HG02623 (cell line): ENCODE data around the gene ZW10.
"Not testable (repeated sequence)": the region's sequence is repeated elsewhere in the genome, so short reads cannot be mapped to it uniquely, and the experiment has no call there.

ENCODE experiments used
- ATAC-seq: cut with Tn5 transposase; IDR thresholded peaks from one replicate; pipeline ENCODE4 v1.9.1; 2021; ENCODE audit warnings: moderate library complexity; ENCODE audit not compliant: unreplicated experiment

ZW10 gene

DNA sequence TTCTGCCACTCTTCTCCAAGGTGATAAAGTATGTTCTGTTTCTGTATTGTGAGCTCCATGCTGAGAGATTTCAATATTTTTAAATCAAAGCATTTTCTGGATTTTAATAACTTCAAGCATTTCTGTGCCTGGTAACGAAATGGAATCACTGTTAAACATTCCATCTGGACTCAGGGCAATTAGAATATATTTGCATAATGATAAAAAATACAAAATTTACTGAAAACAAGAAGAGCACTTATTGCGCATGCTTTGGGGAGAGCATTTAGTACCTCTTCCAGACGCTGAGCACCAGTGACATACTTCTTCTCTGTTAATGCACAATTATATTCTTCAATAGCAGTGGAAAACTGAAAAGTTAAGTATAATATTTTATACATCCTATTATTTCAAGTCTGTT, 13.3 kb downstream of the ZW10 start:
- no peak for ATAC-seq

GRCh38 chr11:113752932-113753331, 20.6 kb downstream of the ZW10 start:
- ATAC-seq, result no peak

GRCh38 chr11:113736323-113736722, 37.2 kb downstream of the ZW10 start:
- no peak for ATAC-seq

GRCh38 chr11:113732092-113732491, 41.4 kb downstream of the ZW10 start:
- ATAC-seq, result no peak

- ATAC-seq, result no peak
Measured at GRCh38 chr11:113730887-113731726, 42.4 kb downstream of the ZW10 start.

DNA sequence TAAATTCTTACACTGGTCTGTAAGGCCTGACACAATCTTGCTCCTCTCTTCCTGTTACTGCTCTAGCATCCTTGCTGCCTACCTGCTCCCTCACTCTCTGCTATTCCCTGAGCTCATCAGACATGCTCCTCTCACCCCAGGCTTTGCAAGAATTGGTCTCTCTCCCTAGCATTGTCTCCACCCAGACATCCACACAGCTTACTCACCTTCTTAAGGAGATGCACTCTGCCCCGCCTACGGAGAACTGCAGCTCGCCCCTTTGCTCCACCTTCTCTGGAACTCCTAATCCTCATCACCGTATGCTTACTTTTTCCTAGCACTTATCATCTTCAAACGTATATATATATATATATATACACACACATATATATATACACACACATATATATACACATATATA, 44.0 kb downstream of the ZW10 start:
- no peak for ATAC-seq

- ATAC-seq, result no peak
Measured at GRCh38 chr11:113728814-113729213, 44.7 kb downstream of the ZW10 start.

DNA sequence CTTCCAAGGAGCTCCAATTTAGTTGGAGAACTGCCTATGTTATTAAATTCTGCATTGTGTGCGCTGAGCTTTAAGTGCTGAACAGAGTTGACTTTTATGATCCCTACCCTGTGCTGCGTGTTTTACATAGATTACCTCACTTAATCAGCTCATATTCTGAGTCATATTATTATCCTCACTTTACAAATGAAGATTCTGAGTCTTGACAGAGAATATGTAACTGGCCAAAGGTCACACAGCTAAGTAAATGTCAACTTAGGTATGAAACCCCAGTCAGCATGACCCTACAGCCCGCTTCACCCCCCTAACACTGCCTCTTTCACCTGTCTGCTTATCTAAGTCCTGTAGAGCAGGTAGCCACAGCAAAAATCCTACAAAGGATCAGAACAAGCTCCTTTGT, 47.6 kb downstream of the ZW10 start:
- no peak for ATAC-seq

DNA sequence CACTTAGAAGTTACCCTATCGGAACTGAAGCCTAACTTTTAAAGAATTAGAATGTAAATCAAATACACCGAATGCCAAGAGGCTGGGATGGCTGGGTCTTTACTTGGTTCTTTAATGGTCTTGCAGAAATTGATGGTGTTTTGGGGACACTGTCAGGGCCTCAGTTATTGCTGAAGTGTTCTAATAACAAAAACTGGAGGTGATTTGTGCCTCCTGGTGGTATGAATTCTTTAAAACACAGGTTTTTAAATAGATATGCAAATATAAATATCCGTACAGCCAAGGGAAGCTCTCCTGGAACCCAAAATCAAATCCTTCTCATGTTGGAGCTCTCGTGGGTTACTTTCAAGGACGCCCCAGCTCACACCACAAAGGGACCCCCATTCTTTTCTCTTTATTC, 48.1 kb downstream of the ZW10 start:
- ATAC-seq, result no peak

GRCh38 chr11:113724778-113725177, 48.7 kb downstream of the ZW10 start:
- no peak for ATAC-seq

DNA sequence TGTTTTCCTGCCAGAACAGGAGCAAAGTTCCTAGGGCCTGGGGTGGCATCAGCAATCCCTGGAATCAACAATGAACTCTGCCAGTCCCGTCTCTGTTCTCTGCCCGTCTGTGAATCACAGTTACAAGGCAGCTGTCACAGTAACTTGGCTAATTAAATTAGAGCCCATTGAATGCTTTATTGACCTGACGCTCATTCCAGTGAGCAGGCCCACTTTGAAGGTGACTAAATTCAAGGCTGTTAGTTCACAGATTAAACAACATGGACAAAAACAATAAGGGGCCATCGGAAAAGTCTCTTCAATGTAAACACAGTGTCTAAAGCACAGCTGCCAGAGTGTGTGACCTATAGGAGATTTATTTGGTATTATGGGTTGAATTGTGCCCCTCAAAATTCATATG, 49.7 kb downstream of the ZW10 start:
- ATAC-seq, result no peak

- no peak for ATAC-seq
Measured at GRCh38 chr11:113722934-113723333, 50.6 kb downstream of the ZW10 start.

DNA sequence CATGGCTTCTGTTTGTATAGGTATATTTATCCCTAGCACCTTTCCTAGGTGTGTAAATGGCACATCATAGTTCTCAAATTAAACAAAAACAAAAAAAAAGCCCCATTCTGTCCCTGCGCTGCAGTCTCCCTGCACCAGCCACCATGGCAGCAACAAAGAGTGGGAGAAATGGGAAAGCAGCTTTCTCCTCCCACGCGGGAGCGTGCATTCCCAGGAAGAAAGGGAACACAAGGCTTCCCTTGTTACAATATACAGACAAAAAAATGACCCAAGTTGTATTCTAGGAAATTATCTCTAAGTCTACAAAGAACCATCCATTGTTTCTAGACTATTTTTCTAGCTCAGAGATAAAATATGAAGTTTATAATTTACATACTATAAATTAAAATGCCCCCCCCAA, 51.3 kb downstream of the ZW10 start:
- no peak for ATAC-seq

DNA sequence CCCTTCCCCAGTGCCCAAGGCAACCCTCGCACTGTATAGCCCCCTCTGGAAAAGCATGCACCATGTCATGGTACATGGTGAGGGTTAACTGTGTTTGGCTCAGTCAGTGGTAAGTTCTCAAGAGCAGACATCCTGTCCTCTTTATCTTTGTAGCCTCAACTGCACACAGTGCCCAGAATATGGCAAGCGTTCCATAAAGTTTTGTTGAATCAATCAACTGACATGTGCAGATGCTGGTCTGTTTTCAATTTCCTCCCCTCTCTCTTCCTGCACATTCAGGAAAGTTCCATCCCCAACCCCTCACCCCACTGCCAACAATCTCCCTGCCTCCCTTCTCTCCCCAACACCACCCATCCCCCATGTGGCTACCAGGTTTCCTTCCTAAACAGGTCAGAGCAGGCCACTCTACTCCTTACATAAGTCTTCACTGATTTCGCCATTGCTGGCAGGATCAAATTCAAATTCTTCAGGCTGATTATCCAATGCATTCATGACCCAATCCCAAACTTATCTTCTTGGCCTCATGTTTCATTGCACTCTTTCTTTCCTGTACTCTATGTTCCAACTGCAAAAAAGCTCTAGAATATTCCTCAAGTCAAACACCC, 51.9 kb downstream of the ZW10 start:
- ATAC-seq, result no peak

DNA sequence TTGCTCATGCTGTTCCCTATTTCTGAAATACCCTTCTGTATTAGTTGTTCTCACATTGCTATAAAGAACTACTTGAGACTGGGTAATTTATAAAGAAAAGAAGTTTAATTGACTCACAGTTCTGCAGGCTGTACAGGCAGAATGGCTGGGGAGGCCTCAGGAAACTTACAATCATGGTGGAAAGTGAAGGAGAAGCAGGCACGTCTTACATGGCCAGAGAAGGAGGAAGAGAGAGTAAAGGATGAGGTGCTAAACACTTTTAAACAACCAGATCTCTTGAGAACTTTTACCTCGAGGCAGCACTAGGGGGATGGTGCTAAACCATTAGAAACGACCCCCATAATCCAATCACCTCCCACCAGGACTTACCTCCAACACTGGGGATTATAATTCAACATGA, 53.0 kb downstream of the ZW10 start:
- not testable (repeated sequence) for ATAC-seq

DNA sequence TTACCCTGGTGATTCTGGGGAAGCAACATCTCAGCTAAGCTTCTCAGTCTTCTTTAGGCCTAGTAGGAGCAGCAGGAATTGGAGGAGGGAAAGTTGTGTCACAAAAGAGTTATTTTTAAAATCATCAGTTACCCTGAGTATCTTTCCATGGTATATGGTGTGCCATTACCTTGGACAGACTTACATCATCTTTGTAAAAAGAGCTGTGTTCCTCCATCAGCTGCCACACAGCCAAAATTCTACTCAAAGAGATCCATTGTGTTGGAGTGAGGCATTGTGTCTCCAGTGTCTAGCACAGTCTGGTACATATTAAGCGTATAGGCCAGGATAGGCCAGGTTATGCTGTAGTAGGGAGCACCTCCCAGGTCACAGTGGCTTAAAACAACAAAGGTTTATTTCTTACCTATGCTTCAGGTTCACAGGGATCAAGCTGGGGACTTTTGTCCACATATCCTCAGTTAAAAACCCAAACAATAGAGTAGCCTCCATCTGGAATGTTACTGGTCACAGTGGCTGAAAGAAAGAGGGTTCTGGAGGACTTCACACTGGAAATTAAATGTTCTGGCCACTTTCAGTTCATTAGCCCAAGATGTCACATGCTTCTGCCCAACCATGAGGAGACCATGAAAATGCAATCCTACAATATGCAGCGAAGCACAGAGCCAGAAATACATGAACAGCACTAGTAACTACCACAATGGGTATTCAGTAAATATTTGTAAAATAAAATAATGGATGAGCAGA, 57.4 kb downstream of the ZW10 start:
- ATAC-seq, result no peak

DNA sequence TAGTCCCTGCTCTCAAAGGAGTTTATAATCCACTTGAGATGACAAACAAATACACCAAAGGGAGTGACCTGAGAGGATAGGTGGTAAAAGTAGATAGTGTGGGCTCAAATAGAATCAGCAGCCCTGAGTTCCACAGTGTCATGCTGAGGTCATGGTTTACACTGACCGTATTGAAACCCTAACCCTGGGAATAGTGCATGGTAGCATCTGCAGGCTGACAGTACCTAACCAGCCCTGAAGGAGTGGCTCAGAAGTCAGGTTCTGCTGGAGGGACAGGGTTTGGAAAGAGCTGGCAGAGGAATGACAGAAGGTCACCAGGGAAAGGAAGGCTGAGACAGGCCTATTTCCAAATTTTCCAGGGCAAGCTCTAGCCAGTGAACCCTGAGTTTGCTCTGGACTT, 58.2 kb downstream of the ZW10 start:
- ATAC-seq, result no peak

DNA sequence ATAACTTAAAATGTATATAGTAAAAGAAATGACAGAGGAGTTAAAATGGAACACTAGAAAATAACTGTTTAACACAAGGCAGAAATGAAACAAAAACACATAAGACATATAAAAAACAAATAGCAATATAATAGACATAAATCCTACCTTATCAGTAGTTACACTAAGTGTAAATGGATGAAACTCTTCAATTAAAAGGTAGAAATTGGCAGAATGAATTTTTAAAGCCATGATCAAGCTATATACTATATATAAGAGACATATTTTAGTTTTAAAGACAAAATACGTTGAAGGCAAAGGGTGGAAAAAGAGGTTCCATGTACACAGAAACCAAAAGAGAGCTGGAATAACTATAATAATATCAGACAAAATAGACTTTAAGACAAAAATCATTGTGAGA, 62.5 kb downstream of the ZW10 start:
- ATAC-seq, result no peak

DNA sequence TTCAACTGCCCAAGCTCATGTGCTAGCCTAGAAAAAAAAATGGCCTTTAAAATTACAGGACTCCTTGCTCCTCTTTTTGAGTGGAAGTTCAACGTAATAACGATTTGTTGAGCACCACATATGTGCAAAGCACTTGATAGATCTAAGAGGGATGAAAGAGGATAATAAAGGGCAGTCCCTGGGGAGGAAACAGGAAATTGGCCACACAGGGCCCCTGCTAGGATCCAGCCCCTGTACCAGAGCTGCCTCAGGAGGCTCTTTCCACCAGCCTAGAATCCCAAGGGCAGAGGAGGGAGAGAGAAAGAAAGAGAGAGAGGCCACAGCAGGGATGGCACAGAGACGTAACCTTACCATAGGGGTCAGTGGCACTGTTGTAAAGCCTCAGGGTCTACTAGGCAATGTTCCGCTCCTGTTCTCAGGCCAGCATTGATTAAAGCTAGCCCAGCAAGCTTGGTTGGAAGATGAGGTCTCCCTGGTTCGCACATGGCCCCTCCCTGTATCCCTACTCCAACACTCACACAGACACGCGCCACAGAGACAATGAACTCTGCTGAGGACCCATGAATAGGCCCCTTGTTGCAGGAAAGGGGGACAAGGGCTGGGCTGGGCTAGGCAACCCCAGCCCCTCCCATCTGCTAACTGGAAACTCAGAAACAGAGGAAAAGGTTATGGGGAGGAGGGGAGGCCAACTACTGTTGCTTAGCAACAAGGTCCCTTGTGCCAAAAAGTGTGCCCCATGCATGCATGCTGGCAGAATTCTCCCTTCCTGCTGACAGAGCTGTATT, 67.4 kb downstream of the ZW10 start, which contains the start of gene TMPRSS5:
Gene TMPRSS5 (minus strand): TSS at position 438 of the 785 bp plus-strand sequence. CDS start 84 bp downstream, at position 354.
- no peak for ATAC-seq

DNA sequence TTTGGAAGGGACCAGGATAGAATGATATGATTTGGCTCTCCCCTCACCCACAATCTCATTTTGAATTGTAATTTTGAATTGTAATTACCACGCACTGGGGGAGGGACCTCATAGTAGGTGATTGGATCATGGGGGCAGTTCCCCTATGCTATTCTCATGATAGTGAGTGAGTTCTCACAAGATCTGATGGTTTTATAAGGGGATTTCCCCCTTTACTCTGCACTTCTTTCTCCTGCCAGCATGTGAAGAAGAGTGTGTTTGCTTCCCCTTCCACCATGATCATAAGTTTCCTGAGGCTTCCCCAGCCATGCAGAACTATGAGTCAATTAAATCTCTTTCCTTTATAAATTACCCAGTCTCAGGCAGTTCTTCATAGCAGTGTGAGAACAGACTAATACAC, 69.9 kb downstream of the ZW10 start:
- not testable (repeated sequence) for ATAC-seq

- no peak for ATAC-seq
Measured at GRCh38 chr11:113701491-113701890, 72.0 kb downstream of the ZW10 start.
